Liver (tissue), 9 donors: ENCODE measurements around the gene ACADSB. TPM values are rescaled to one million over a fixed set of nuclear protein-coding genes. Genes with fewer than 3 reads are reported as not detected.

Experiments used
- DNase-seq: peaks from one replicate; pipeline ENCODE4 v3.0.0-alpha.2; 2017; ENCODE audit warnings: low spot score
- H3K27ac ChIP-seq, 2 donors: one replicate each; pipeline ENCODE4 v1.7.0; 2013; ENCODE audit warnings: inconsistent platforms in 2 of 2, low read length in 2 of 2, control low read depth in 1 of 2, low read depth in 1 of 2, mild to moderate bottlenecking in 1 of 2
- H3K27me3 ChIP-seq, 4 donors: one replicate each; pipeline versions ENCODE4 v1.6.1 to v1.7.0; 2013; ENCODE audit warnings: low read length in 3 of 4, inconsistent platforms in 1 of 4, mild to moderate bottlenecking in 1 of 4, moderate library complexity in 1 of 4; ENCODE audit not compliant: control insufficient read depth in 4 of 4, insufficient read depth in 4 of 4
- H3K36me3 ChIP-seq, 4 donors: one replicate each; pipeline versions ENCODE4 v1.6.1 to v1.7.0; 2013; ENCODE audit warnings: low read length in 3 of 4, mild to moderate bottlenecking in 3 of 4, low read depth in 1 of 4, moderate library complexity in 1 of 4; ENCODE audit not compliant: control insufficient read depth in 4 of 4, insufficient read depth in 3 of 4
- H3K4me1 ChIP-seq, 4 donors: one replicate each; pipeline versions ENCODE4 v1.6.1 to v1.7.0; 2013; ENCODE audit warnings: low read length in 3 of 4, mild to moderate bottlenecking in 3 of 4, moderate library complexity in 1 of 4; ENCODE audit not compliant: control insufficient read depth in 4 of 4, insufficient read depth in 4 of 4
- H3K4me3 ChIP-seq, 3 donors: one replicate each; pipeline versions ENCODE4 v1.6.1 to v1.7.0; 2013; ENCODE audit warnings: low read length in 3 of 3, control low read depth in 1 of 3, low read depth in 1 of 3, mild to moderate bottlenecking in 1 of 3
- H3K9ac ChIP-seq, 2 donors: one replicate each; pipeline ENCODE4 v1.7.0; 2013; ENCODE audit warnings: low read length in 2 of 2, mild to moderate bottlenecking in 2 of 2, moderate library complexity in 2 of 2, control low read depth in 1 of 2, low read depth in 1 of 2
- H3K9me3 ChIP-seq, 4 donors: one replicate each; pipeline versions ENCODE4 v1.6.1 to v1.7.0; 2013; ENCODE audit warnings: low read length in 3 of 4; ENCODE audit not compliant: control insufficient read depth in 4 of 4
- EGR1 ChIP-seq, 2 donors: IDR thresholded peaks; 2 replicates each; pipeline ENCODE4 v1.6.1; 2016 to 2018; ENCODE audit warnings: antibody characterized with exemption in 2 of 2, low read depth in 2 of 2
- FOXA1 ChIP-seq: IDR thresholded peaks from 2 replicates; pipeline ENCODE4 v1.6.1; 2016; ENCODE audit warnings: antibody characterized with exemption
- FOXA2 ChIP-seq: IDR thresholded peaks from 2 replicates; pipeline ENCODE4 v1.6.1; 2016; ENCODE audit warnings: antibody characterized with exemption
- GABPA ChIP-seq, 2 donors: IDR thresholded peaks in 1 of 2; conservative IDR thresholded peaks in 1 of 2; 2 replicates each; pipeline ENCODE4 v1.6.1; 2016; ENCODE audit warnings: antibody characterized with exemption in 2 of 2, mild to moderate bottlenecking in 1 of 2, moderate library complexity in 1 of 2
- HNF4A ChIP-seq, 2 donors: conservative IDR thresholded peaks; 2 replicates each; pipeline ENCODE4 v1.6.1; 2016; ENCODE audit warnings: antibody characterized with exemption in 2 of 2, mild to moderate bottlenecking in 2 of 2
- NR2F2 ChIP-seq: IDR thresholded peaks from 2 replicates; pipeline ENCODE4 v1.6.1; 2016; ENCODE audit warnings: antibody characterized with exemption
- RAD21 ChIP-seq, 2 donors: IDR thresholded peaks; 2 replicates each; pipeline ENCODE4 v1.6.1; 2016; ENCODE audit warnings: antibody characterized with exemption in 2 of 2, mild to moderate bottlenecking in 2 of 2
- RXRA ChIP-seq, 2 donors: IDR thresholded peaks; 2 replicates each; pipeline ENCODE4 v1.6.1; 2017 to 2018; ENCODE audit warnings: antibody characterized with exemption in 2 of 2, mild to moderate bottlenecking in 1 of 2
- SP1 ChIP-seq: IDR thresholded peaks from 2 replicates; pipeline ENCODE4 v1.6.1; 2018; ENCODE audit warnings: antibody characterized with exemption, mild to moderate bottlenecking
- TAF1 ChIP-seq: conservative IDR thresholded peaks from 2 replicates; pipeline ENCODE4 v1.6.1; 2016; ENCODE audit warnings: antibody characterized with exemption, mild to moderate bottlenecking
- WGBS: extraction: QIAGEN DNeasy Blood & Tissue Kit; methylation state at CpG from one replicate; pipeline ENCODE4 v1.1.7; 2013; 5-methylcytosine and 5-hydroxymethylcytosine counted together
- polyA plus RNA-seq, 2 donors: library from polyadenylated mRNA; stranded (reverse) in 1 of 2; unstranded in 1 of 2; fragments of 200-250 nt in 1 of 2; fragments of >200 nt in 1 of 2; fragmentation: Nextera tagmentation in 1 of 2; extraction: Ambion mirVana in 1 of 2; gene quantifications; one replicate each; pipeline versions ENCODE4 v1.2.1 to v1.2.3, GENCODE V29; 2013 to 2015
- total RNA-seq, 2 donors: library from RNA; depleted of rRNA; stranded (reverse); fragments of >200 nt; gene quantifications; one replicate each; pipeline ENCODE4 v1.2.3, GENCODE V29; 2014
- TF ChIP-seq, protein P1 (sequence below): IDR thresholded peaks from 2 replicates; pipeline ENCODE4 v1.6.1; 2016; ENCODE audit warnings: antibody characterized with exemption, mild to moderate bottlenecking
- TF ChIP-seq, protein P2 (sequence below): fragments of 150-350 bp; IDR thresholded peaks from 2 replicates; pipeline ENCODE4 v1.5.1; 2017; ENCODE audit warnings: improper control_type of control experiment, low read depth, low read length; ENCODE audit not compliant: missing input control
- TF ChIP-seq, protein P3 (sequence below): IDR thresholded peaks from 2 replicates; pipeline ENCODE4 v1.6.1; 2016; ENCODE audit warnings: antibody characterized with exemption
- TF ChIP-seq, protein P4 (sequence below): IDR thresholded peaks from 2 replicates; pipeline ENCODE4 v1.6.1; 2016; ENCODE audit warnings: antibody characterized with exemption
- donor health status: healthy.
- donor health status: healthy.
- donor health status: healthy.
- donor health status: healthy.
- donor health status: healthy.

The ACADSB gene
- total and polyA plus RNA-seq, 4 donors = 97.9 to 164 (median 110) TPM

DNA sequence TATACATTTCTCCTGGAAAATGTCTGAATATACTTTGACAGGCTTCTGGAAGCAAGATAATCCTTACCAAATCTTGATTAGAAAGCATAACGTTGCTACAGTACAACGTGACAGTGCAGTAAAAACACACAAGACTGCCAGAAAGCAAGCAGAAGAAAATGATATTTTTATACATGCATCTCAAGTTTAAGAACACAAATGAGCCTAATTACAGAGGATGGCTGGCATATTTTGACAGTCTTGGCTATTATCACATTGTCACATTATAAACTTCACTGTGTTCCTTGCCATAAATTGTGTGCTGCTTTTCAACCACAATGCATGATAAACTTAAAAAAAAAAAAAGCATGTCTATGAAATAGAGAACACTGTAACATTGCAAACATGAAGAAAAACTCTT, 4.5 kb upstream of the ACADSB start:
- Histone ChIP-seq H3K27me3 (no peaks in the 10 kb centered on the region), H3K36me3 (no peaks in the 10 kb centered on the region), H3K4me3 (no peak overlapping the region), H3K9ac (no peak overlapping the region), H3K27ac (no peak overlapping the region), H3K9me3 (no peaks in the 10 kb centered on the region), H3K4me1 (peaks cover 12 to 31% (median 22%) of the 10 kb centered on the region in 4 donors)
- no peak for TF ChIP-seq RXRA (IDR thresholded peaks at IDR 0.05)
- TF ChIP-seq, protein P1, sequence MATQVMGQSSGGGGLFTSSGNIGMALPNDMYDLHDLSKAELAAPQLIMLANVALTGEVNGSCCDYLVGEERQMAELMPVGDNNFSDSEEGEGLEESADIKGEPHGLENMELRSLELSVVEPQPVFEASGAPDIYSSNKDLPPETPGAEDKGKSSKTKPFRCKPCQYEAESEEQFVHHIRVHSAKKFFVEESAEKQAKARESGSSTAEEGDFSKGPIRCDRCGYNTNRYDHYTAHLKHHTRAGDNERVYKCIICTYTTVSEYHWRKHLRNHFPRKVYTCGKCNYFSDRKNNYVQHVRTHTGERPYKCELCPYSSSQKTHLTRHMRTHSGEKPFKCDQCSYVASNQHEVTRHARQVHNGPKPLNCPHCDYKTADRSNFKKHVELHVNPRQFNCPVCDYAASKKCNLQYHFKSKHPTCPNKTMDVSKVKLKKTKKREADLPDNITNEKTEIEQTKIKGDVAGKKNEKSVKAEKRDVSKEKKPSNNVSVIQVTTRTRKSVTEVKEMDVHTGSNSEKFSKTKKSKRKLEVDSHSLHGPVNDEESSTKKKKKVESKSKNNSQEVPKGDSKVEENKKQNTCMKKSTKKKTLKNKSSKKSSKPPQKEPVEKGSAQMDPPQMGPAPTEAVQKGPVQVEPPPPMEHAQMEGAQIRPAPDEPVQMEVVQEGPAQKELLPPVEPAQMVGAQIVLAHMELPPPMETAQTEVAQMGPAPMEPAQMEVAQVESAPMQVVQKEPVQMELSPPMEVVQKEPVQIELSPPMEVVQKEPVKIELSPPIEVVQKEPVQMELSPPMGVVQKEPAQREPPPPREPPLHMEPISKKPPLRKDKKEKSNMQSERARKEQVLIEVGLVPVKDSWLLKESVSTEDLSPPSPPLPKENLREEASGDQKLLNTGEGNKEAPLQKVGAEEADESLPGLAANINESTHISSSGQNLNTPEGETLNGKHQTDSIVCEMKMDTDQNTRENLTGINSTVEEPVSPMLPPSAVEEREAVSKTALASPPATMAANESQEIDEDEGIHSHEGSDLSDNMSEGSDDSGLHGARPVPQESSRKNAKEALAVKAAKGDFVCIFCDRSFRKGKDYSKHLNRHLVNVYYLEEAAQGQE = no peak
- TF ChIP-seq FOXA2 = no peak
- no peak for TF ChIP-seq FOXA1
- TF ChIP-seq RAD21 (IDR thresholded peaks at IDR 0.05) = no peak
- no peak for TF ChIP-seq TAF1
- TF ChIP-seq, protein P2, sequence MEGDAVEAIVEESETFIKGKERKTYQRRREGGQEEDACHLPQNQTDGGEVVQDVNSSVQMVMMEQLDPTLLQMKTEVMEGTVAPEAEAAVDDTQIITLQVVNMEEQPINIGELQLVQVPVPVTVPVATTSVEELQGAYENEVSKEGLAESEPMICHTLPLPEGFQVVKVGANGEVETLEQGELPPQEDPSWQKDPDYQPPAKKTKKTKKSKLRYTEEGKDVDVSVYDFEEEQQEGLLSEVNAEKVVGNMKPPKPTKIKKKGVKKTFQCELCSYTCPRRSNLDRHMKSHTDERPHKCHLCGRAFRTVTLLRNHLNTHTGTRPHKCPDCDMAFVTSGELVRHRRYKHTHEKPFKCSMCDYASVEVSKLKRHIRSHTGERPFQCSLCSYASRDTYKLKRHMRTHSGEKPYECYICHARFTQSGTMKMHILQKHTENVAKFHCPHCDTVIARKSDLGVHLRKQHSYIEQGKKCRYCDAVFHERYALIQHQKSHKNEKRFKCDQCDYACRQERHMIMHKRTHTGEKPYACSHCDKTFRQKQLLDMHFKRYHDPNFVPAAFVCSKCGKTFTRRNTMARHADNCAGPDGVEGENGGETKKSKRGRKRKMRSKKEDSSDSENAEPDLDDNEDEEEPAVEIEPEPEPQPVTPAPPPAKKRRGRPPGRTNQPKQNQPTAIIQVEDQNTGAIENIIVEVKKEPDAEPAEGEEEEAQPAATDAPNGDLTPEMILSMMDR = no peak
- no peak for TF ChIP-seq NR2F2
- TF ChIP-seq HNF4A (conservative IDR thresholded peaks at IDR 0.05) = no peak
- 53% methylated on average over 2 of the region's 2 CpGs for WGBS
- DNase-seq = no peak

DNA sequence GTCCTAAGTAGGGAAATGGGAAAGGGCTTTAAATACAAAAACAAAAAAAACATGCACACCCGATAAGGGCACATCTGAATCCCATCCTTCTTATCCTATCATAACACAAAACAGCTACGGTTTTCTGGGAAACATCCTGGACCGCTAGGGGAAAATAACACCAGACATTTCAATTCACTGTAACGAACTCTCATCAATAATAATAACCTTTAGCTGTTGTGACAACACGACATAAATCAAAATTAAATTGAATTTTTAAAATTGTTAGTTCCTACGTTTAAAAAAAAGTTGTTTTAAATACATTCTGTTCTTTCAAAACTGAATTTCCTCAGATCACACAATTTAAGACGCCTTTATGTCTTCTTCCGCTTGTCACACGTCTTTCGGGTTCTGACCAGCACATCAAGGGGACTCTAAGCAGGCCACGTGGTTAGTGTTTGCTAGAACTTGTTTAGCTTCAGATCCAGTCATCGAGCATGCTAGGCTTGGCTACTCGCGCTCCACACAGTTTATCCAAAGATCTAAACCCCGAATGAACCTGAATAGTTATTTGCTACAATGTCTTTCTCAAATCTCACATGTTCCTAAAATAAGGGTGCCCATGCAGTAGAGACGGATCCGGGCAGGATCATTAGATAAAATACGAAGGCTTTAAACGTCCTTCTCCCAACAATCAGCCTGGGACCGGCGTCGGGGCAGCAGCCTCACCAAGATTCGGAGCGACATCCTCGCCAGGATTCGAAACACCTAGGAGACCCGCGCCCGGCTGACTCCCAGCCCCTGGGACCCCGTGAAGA, 1.1 kb upstream of the ACADSB start:
- Histone ChIP-seq H3K4me3 (peak overlapping the region; percentile 85 to 93 (median 92)), H3K27ac (peak overlapping the region; percentile 92 to 95), H3K9ac (peak overlapping the region; percentile 57 to 94), H3K9me3 (no peaks in the 10 kb centered on the region), H3K4me1 (peaks cover 13 to 38% (median 28%) of the 10 kb centered on the region in 4 donors), H3K27me3 (no peaks in the 10 kb centered on the region), H3K36me3 (peaks cover 0 to 1% (median under 1%) of the 10 kb centered on the region in 4 donors)
- WGBS = 2% methylated on average over 30 of the region's 30 CpGs
- TF ChIP-seq RAD21 (IDR thresholded peaks at IDR 0.05) (peak in 1 of 2 donors; percentile 10), GABPA (IDR thresholded peaks at IDR 0.05 in 1 of 2, conservative IDR thresholded peaks at IDR 0.05 in 1 of 2) (no peak), RXRA (IDR thresholded peaks at IDR 0.05) (no peak), SP1 (no peak), EGR1 (IDR thresholded peaks at IDR 0.05; ENCODE audit: low read depth in 2 of 2) (no peak)
- TF ChIP-seq, protein P2 = no peak
- TF ChIP-seq, protein P3, sequence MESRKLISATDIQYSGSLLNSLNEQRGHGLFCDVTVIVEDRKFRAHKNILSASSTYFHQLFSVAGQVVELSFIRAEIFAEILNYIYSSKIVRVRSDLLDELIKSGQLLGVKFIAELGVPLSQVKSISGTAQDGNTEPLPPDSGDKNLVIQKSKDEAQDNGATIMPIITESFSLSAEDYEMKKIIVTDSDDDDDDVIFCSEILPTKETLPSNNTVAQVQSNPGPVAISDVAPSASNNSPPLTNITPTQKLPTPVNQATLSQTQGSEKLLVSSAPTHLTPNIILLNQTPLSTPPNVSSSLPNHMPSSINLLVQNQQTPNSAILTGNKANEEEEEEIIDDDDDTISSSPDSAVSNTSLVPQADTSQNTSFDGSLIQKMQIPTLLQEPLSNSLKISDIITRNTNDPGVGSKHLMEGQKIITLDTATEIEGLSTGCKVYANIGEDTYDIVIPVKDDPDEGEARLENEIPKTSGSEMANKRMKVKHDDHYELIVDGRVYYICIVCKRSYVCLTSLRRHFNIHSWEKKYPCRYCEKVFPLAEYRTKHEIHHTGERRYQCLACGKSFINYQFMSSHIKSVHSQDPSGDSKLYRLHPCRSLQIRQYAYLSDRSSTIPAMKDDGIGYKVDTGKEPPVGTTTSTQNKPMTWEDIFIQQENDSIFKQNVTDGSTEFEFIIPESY = no peak
- TF ChIP-seq, protein P4, sequence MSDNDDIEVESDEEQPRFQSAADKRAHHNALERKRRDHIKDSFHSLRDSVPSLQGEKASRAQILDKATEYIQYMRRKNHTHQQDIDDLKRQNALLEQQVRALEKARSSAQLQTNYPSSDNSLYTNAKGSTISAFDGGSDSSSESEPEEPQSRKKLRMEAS = peak; percentile 94
- peak; percentile 49 for DNase-seq
